Esophagus muscularis mucosa (tissue), 4 donors: Measurements from ENCODE around the gene SUGP1. TPM values are rescaled to one million over a fixed set of nuclear protein-coding genes. Genes with fewer than 3 reads are reported as not detected.
"Not testable (repeated sequence)": the region's sequence is repeated elsewhere in the genome, so short reads cannot be mapped to it uniquely, and the experiment has no call there.

ENCODE experiments used
- DNase-seq: peaks from one replicate; pipeline ENCODE4 v3.0.0-alpha.2; 2017; ENCODE audit errors: extremely low spot score
- H3K27ac ChIP-seq, 4 donors: fragments of 200-600 bp; sonication (generic); replicated peaks in 1 of 4; 1 replicate in 3 of 4; 2 replicates in 1 of 4; pipeline ENCODE4 v1.5.1; 2016 to 2019; ENCODE audit warnings: mild to moderate bottlenecking in 1 of 4
- H3K27me3 ChIP-seq, 4 donors: fragments of 200-600 bp; sonication (generic); one replicate each; pipeline versions ENCODE4 v1.5.1 to v1.6.0; 2016 to 2019
- H3K36me3 ChIP-seq, 4 donors: fragments of 200-600 bp; sonication (generic); one replicate each; pipeline ENCODE4 v1.5.1; 2016 to 2019
- H3K4me1 ChIP-seq, 4 donors: fragments of 200-600 bp; sonication (generic); one replicate each; pipeline ENCODE4 v1.5.1; 2016 to 2019
- H3K4me3 ChIP-seq, 4 donors: fragments of 200-600 bp; sonication (generic); 1 replicate in 2 of 4; 2 replicates in 2 of 4; pipeline ENCODE4 v1.5.1; 2016 to 2019; ENCODE audit warnings: mild to moderate bottlenecking in 4 of 4, moderate library complexity in 1 of 4
- H3K9me3 ChIP-seq, 4 donors: fragments of 200-600 bp; sonication (generic); 1 replicate in 3 of 4; 2 replicates in 1 of 4; pipeline ENCODE4 v1.5.1; 2016 to 2019
- EP300 ChIP-seq: sonication (generic); formaldehyde crosslinking; IDR thresholded peaks from one replicate; pipeline ENCODE4 v1.6.1; 2017; ENCODE audit warnings: antibody characterized with exemption
- POLR2A ChIP-seq: fragments of 450-650 bp; IDR thresholded peaks from one replicate; pipeline ENCODE4 v1.6.1; 2017; ENCODE audit warnings: antibody characterized with exemption, moderate library complexity, mild to moderate bottlenecking, low read depth
- POLR2AphosphoS5 ChIP-seq, 2 donors: sonication (generic); formaldehyde crosslinking; IDR thresholded peaks; one replicate each; pipeline ENCODE4 v1.6.1; 2017; ENCODE audit warnings: antibody characterized with exemption in 2 of 2
- WGBS: methylation state at CpG from one replicate; pipeline ENCODE4 v1.1.5; 2018; 5-methylcytosine and 5-hydroxymethylcytosine counted together
- intact Hi-C: fragments of 100-400 bp; cut with DNase I; formaldehyde crosslinking; loops from one replicate; pipeline ENCODE4 v1.15.1; 2023
- total RNA-seq, 4 donors: library from RNA; depleted of rRNA; stranded (reverse); fragments of >200 nt; gene quantifications; one replicate each; pipeline versions ENCODE4 v1.1.0 to v1.2.1, GENCODE V29; 2016
- TF ChIP-seq, protein P1 (sequence below), 3 experiments: fragments of 200-600 bp in 2 of 3; fragments of 450-650 bp in 1 of 3; sonication (generic) in 2 of 3; IDR thresholded peaks; one replicate each; pipeline ENCODE4 v1.5.1; 2017 to 2019; ENCODE audit warnings: antibody characterized with exemption in 3 of 3, mild to moderate bottlenecking in 2 of 3, moderate library complexity in 1 of 3

The SUGP1 gene
- total RNA-seq, 4 donors from 2014 or later: 26.0 to 43.8 (median 30.8) TPM

DNA sequence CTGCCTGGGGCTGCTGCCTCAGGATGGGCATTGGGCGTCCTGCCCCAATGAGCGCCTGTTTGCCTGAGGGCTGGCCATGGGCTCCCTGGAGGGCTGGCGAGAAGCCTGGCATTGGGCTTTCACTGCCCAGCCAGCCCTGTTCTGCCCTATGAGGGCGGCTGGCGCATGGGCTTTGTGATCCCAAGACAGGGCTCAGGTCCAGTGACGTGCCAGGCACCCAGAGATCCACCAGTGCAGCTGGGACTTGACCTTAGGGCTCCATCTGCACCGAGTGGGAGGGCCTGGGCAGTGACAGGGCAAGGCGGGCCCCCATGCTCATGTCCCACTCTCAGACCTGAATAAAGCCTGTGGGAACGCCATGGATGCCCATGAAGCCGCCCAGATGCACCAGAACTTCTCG, 34.6 kb upstream of the SUGP1 start:
- no peaks in the 10 kb centered on the region for H3K27me3 ChIP-seq
- no peak overlapping the region for H3K27ac ChIP-seq
- intact Hi-C loops: no loop called here
- H3K4me1 ChIP-seq: no peaks in the 10 kb centered on the region
- H3K4me3 ChIP-seq: no peak overlapping the region
- no peak for DNase-seq
- TF ChIP-seq POLR2A (no peak), EP300 (no peak), POLR2AphosphoS5 (IDR thresholded peaks at IDR 0.05) (no peak)
- TF ChIP-seq, protein P1, sequence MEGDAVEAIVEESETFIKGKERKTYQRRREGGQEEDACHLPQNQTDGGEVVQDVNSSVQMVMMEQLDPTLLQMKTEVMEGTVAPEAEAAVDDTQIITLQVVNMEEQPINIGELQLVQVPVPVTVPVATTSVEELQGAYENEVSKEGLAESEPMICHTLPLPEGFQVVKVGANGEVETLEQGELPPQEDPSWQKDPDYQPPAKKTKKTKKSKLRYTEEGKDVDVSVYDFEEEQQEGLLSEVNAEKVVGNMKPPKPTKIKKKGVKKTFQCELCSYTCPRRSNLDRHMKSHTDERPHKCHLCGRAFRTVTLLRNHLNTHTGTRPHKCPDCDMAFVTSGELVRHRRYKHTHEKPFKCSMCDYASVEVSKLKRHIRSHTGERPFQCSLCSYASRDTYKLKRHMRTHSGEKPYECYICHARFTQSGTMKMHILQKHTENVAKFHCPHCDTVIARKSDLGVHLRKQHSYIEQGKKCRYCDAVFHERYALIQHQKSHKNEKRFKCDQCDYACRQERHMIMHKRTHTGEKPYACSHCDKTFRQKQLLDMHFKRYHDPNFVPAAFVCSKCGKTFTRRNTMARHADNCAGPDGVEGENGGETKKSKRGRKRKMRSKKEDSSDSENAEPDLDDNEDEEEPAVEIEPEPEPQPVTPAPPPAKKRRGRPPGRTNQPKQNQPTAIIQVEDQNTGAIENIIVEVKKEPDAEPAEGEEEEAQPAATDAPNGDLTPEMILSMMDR (IDR thresholded peaks at IDR 0.05): no peak
- WGBS: 100% methylated on average over 2 of the region's 11 CpGs
- no peaks in the 10 kb centered on the region for H3K9me3 ChIP-seq
- H3K36me3 ChIP-seq: peaks cover 65 to 95% (median 85%) of the 10 kb centered on the region in 4 donors

GRCh38 chr19:19354007-19354406, 33.7 kb upstream of the SUGP1 start:
- Histone ChIP-seq H3K9me3 (no peaks in the 10 kb centered on the region), H3K36me3 (peaks cover 74 to 99% (median 93%) of the 10 kb centered on the region in 4 donors), H3K27ac (no peak overlapping the region), H3K27me3 (no peaks in the 10 kb centered on the region), H3K4me1 (no peaks in the 10 kb centered on the region), H3K4me3 (no peak overlapping the region)
- WGBS: 84% methylated on average over 4 of the region's 5 CpGs
- TF ChIP-seq EP300 (no peak), POLR2A (no peak), POLR2AphosphoS5 (IDR thresholded peaks at IDR 0.05) (no peak)
- TF ChIP-seq, protein P1 (IDR thresholded peaks at IDR 0.05): no peak
- DNase-seq: no peak
- intact Hi-C loops: no loop called here

GRCh38 chr19:19352823-19353222, 32.5 kb upstream of the SUGP1 start:
- TF ChIP-seq POLR2AphosphoS5 (IDR thresholded peaks at IDR 0.05): no peak
- no peak for TF ChIP-seq POLR2A
- no peak for TF ChIP-seq EP300
- TF ChIP-seq, protein P1 (IDR thresholded peaks at IDR 0.05): no peak
- Histone ChIP-seq H3K9me3 (no peaks in the 10 kb centered on the region), H3K36me3 (peaks cover 84 to 100% (median 97%) of the 10 kb centered on the region in 4 donors), H3K27ac (no peak overlapping the region), H3K4me3 (no peak overlapping the region), H3K27me3 (no peaks in the 10 kb centered on the region), H3K4me1 (no peaks in the 10 kb centered on the region)
- no peak for DNase-seq
- intact Hi-C loops: no loop called here
- WGBS: 95% methylated on average over 7 of the region's 8 CpGs

DNA sequence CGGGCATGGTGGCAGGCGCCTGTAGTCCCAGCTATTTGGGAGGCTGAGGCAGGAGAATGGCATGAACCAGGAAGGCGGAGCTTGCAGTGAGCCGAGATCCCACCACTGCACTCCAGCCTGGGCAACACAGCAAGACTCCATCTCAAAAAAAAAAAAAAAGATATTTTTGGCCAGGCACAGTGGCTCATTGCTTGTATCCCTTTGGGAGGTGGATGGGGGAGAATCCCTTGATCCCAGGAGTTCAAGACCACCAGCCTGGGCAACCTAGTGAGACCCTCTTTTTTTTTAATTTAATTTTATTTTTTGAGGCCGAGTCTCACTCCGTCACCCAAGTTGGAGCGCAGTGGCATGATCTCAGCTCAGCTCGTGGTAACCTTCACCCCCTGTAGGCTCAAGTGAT, 30.4 kb upstream of the SUGP1 start:
- H3K36me3 ChIP-seq: peaks cover 88 to 100% (median 98%) of the 10 kb centered on the region in 4 donors
- H3K4me3 ChIP-seq, H3K27me3 ChIP-seq, DNase-seq, H3K4me1 ChIP-seq, intact Hi-C loops, H3K27ac ChIP-seq, H3K9me3 ChIP-seq: not testable (repeated sequence)
- 96% methylated on average over 8 of the region's 8 CpGs for WGBS

DNA sequence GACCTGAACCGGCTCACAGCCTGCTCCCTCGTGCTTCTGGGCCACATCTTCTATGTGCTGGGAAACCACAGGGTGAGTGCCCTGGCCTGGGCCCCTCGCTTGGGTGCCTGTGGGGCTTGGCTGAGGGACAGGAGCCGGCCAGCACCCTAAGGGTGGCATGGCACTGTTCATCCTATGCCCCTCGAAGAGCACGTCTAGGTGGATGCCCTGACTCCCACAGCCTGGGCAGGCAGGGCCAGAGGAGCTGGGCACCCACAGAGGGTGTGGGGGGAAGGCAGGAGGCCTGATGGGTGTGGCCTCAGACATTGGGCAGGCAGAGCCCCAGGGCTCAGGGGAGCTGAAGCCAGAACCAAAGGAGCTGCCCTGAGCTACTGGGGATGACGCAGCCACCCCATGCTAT, 29.1 kb upstream of the SUGP1 start:
- TF ChIP-seq POLR2A: no peak
- no peak for TF ChIP-seq POLR2AphosphoS5 (IDR thresholded peaks at IDR 0.05)
- TF ChIP-seq, protein P1 (IDR thresholded peaks at IDR 0.05): no peak
- TF ChIP-seq EP300: no peak
- H3K36me3 ChIP-seq: peaks cover 88 to 100% (median 98%) of the 10 kb centered on the region in 4 donors
- DNase-seq: no peak
- no peaks in the 10 kb centered on the region for H3K9me3 ChIP-seq
- H3K4me3 ChIP-seq: no peak overlapping the region
- no peak overlapping the region for H3K27ac ChIP-seq
- WGBS: 90% methylated on average over 3 of the region's 7 CpGs
- H3K27me3 ChIP-seq: no peaks in the 10 kb centered on the region
- intact Hi-C loops: no loop called here
- H3K4me1 ChIP-seq: no peaks in the 10 kb centered on the region
